SK-N-SH (cell line): ENCODE data around the gene LINC00237. TPM values are rescaled to one million over a fixed set of nuclear protein-coding genes. Genes with fewer than 3 reads are reported as not detected.

Experiments used
- CTCF ChIA-PET: fragments of 300-600, 350-600 bp; formaldehyde crosslinking; extraction: SDS; loops from one replicate; lab custom pipeline; 2021; lab: Yijun Ruan, JAX
- POLR2A ChIA-PET: fragments of 350-600 bp; sonication (Branson Sonifier 250); formaldehyde crosslinking; extraction: SDS; loops from one replicate; lab custom pipeline; 2020; ENCODE audit warnings: antibody characterized with exemption, inconsistent platforms; lab: Yijun Ruan, JAX
- DNase-seq: peaks from one replicate; pipeline ENCODE4 v3.0.0; 2012
- H2AFZ ChIP-seq: fragments of 200-600 bp; sonication (generic); 2 replicates; pipeline ENCODE4 v1.8.1; 2016; ENCODE audit warnings: antibody characterized with exemption, mild to moderate bottlenecking, low read depth
- H3F3A ChIP-seq: fragments of 200-600 bp; sonication (generic); replicated peaks from 2 replicates; pipeline ENCODE3; 2016; ENCODE audit warnings: antibody characterized with exemption, mild to moderate bottlenecking; ENCODE audit not compliant: insufficient read depth
- H3K27ac ChIP-seq, 2 experiments: fragments of 200-500 bp in 1 of 2; fragments of 200-600 bp in 1 of 2; sonication (Bioruptor generic) in 1 of 2; sonication (generic), shearing (Covaris generic) in 1 of 2; 2 replicates each; pipeline versions ENCODE4 v1.5.1 to v1.6.1; 2014 to 2016; ENCODE audit warnings: low read depth in 2 of 2, inconsistent platforms in 1 of 2, low read length in 1 of 2, mild to moderate bottlenecking in 1 of 2, mixed read lengths in 1 of 2
- H3K27me3 ChIP-seq: fragments of 200-600 bp; sonication (generic), shearing (Covaris generic); 2 replicates; pipeline ENCODE4 v1.6.1; 2016; ENCODE audit warnings: mixed run types; ENCODE audit not compliant: insufficient read depth
- H3K36me3 ChIP-seq, 2 experiments: fragments of 200-500 bp in 1 of 2; fragments of 200-600 bp in 1 of 2; sonication (Bioruptor generic) in 1 of 2; sonication (generic) in 1 of 2; replicated peaks in 1 of 2; 2 replicates each; pipeline versions ENCODE3 to v1.5.1; 2014 to 2016; ENCODE audit warnings: low read length in 1 of 2, mild to moderate bottlenecking in 1 of 2; ENCODE audit not compliant: insufficient read depth in 2 of 2, control insufficient read depth in 1 of 2
- H3K4me1 ChIP-seq, 2 experiments: fragments of 200-500 bp in 1 of 2; fragments of 200-600 bp in 1 of 2; sonication (Bioruptor generic) in 1 of 2; sonication (generic), shearing (Covaris generic) in 1 of 2; 2 replicates each; pipeline versions ENCODE4 v1.5.1 to v1.6.1; 2014 to 2016; ENCODE audit warnings: low read depth in 1 of 2, low read length in 1 of 2, mixed run types in 1 of 2; ENCODE audit not compliant: insufficient read depth in 2 of 2, control insufficient read depth in 1 of 2
- H3K4me2 ChIP-seq: fragments of 200-600 bp; sonication (generic), shearing (Covaris generic); 2 replicates; pipeline ENCODE4 v1.6.1; 2017; ENCODE audit warnings: mixed run types
- H3K4me3 ChIP-seq, 2 experiments: fragments of 200-500 bp in 1 of 2; fragments of 200-600 bp in 1 of 2; sonication (Bioruptor generic) in 1 of 2; sonication (generic), shearing (Covaris generic) in 1 of 2; 2 replicates each; pipeline versions ENCODE4 v1.5.1 to v1.8.1; 2014 to 2016; ENCODE audit warnings: low read depth in 2 of 2, inconsistent platforms in 1 of 2, low read length in 1 of 2, mild to moderate bottlenecking in 1 of 2, mixed read lengths in 1 of 2, moderate library complexity in 1 of 2
- H3K79me2 ChIP-seq: fragments of 200-600 bp; sonication (generic); 2 replicates; pipeline ENCODE4 v1.8.1; 2017; ENCODE audit warnings: mild to moderate bottlenecking; ENCODE audit not compliant: insufficient read depth
- H3K9ac ChIP-seq: fragments of 200-600 bp; sonication (generic); 2 replicates; pipeline ENCODE4 v1.6.1; 2017; ENCODE audit warnings: mixed run types
- H3K9me2 ChIP-seq: fragments of 200-600 bp; sonication (generic); 2 replicates; pipeline ENCODE4 v1.6.1; 2017; ENCODE audit warnings: mixed run types
- H3K9me3 ChIP-seq: fragments of 200-600 bp; sonication (generic); 2 replicates; pipeline ENCODE4 v1.6.1; 2017; ENCODE audit warnings: mixed run types, mild to moderate bottlenecking, moderate library complexity
- H4K20me1 ChIP-seq: fragments of 200-600 bp; sonication (generic); 2 replicates; pipeline ENCODE4 v1.6.1; 2017; ENCODE audit warnings: mild to moderate bottlenecking, mixed run types; ENCODE audit not compliant: insufficient read depth
- CHD2 ChIP-seq: fragments of 150-350 bp; IDR thresholded peaks from 2 replicates; pipeline ENCODE4 v1.6.1; 2018; ENCODE audit warnings: low read length; ENCODE audit not compliant: partially characterized antibody
- IRF3 ChIP-seq: fragments of 150-350 bp; IDR thresholded peaks from 2 replicates; pipeline ENCODE4 v1.6.1; 2016; ENCODE audit warnings: mild to moderate bottlenecking, low read depth, low read length
- JUND ChIP-seq: IDR thresholded peaks from 2 replicates; pipeline ENCODE4 v1.4.0; 2012
- NRF1 ChIP-seq: IDR thresholded peaks from 2 replicates; pipeline ENCODE4 v1.6.1; 2012; ENCODE audit warnings: low read depth, mild to moderate bottlenecking, low read length
- RCOR1 ChIP-seq: fragments of 150-350 bp; IDR thresholded peaks from 2 replicates; pipeline ENCODE4 v1.6.1; 2017; ENCODE audit warnings: antibody characterized with exemption, low read length
- SMC3 ChIP-seq: IDR thresholded peaks from 2 replicates; pipeline ENCODE4 v1.6.1; 2012; ENCODE audit warnings: low read depth, low read length, improper control_type of control experiment
- TAF1 ChIP-seq: IDR thresholded peaks from 2 replicates; pipeline ENCODE4 v1.6.1; 2012; ENCODE audit warnings: low read depth, mild to moderate bottlenecking, low read length, moderate library complexity, borderline replicate concordance
- TCF12 ChIP-seq: IDR thresholded peaks from 2 replicates; pipeline ENCODE4 v1.4.0; 2012
- USF1 ChIP-seq: IDR thresholded peaks from 2 replicates; pipeline ENCODE4 v1.4.0; 2012; ENCODE audit warnings: low read depth, borderline replicate concordance
- WGBS: methylation state at CpG from one replicate; pipeline ENCODE4 v1.1.6; 2017; ENCODE audit warnings: low lambda C conversion rate; 5-methylcytosine and 5-hydroxymethylcytosine counted together
- polyA plus RNA-seq, 3 experiments: library from polyadenylated mRNA; depleted of rRNA; stranded (reverse); fragments of >200 nt; gene quantifications; 2 replicates each; pipeline ENCODE4 v1.2.3, GENCODE V29; 2012
- TF ChIP-seq, protein P1 (sequence below): fragments of 150-350 bp; IDR thresholded peaks from 2 replicates; pipeline ENCODE4 v1.6.1; 2017; ENCODE audit warnings: antibody characterized with exemption, low read length, low read depth, borderline replicate concordance

The LINC00237 gene
- polyA plus RNA-seq, 1 of the 3 experiments (the other 2 are of a cell fraction) = not detected

DNA sequence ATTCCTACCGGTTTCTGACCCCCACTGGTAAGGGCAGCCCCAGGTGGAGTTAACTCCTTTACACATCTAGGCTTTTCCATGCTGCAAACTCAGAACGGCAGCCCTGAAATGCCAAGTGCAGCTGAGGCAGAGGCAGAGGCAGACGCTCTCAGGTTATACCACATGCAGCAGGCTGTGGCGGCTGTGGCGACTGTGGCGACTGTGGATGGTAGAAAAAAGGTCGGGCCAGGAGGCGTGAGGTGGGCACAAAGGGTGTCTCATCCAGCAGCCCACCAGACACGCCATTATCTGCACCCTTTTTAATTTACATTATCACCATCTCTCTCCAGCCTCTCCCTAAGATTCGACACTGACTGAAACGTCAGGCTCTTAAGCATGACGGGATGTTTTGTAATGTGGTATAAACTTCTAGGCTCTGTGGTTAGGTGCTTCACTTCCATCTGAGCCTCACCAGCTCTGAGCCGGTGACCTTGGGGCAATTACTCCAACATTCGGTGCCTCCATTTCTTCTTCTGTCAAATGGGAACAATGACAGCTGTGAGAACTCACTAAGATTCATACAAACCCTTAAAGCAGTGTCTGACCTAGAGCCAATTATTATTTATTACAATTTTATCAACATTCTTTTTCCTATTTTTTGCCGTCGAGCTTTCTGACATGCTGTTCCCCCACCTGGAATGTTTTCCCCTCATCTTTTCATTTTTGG is 27.9 kb upstream of the LINC00237 start:
- no peak overlapping the region for H3K9ac ChIP-seq
- H3K4me1 ChIP-seq = no peaks in the 10 kb centered on the region; a peak in 1 of 4 replicates
- H4K20me1 ChIP-seq = no peaks in the 10 kb centered on the region
- H3K27ac ChIP-seq = no peak overlapping the region
- H3K9me2 ChIP-seq = no peaks in the 10 kb centered on the region
- no peaks in the 10 kb centered on the region for H3K9me3 ChIP-seq
- no peak for TF ChIP-seq CHD2
- no peak for TF ChIP-seq USF1
- TF ChIP-seq TCF12 = no peak
- H3K27me3 ChIP-seq = no peaks in the 10 kb centered on the region
- no peaks in the 10 kb centered on the region for H3F3A ChIP-seq
- 89% methylated on average over 12 of the region's 16 CpGs for WGBS
- ChIA-PET POLR2A (no interaction called here), CTCF (no interaction called here)
- no peak for DNase-seq
- no peak overlapping the region for H3K4me3 ChIP-seq
- no peak overlapping the region for H2AFZ ChIP-seq
- H3K79me2 ChIP-seq = no peaks in the 10 kb centered on the region
- H3K4me2 ChIP-seq = no peak overlapping the region
- no peaks in the 10 kb centered on the region for H3K36me3 ChIP-seq

DNA sequence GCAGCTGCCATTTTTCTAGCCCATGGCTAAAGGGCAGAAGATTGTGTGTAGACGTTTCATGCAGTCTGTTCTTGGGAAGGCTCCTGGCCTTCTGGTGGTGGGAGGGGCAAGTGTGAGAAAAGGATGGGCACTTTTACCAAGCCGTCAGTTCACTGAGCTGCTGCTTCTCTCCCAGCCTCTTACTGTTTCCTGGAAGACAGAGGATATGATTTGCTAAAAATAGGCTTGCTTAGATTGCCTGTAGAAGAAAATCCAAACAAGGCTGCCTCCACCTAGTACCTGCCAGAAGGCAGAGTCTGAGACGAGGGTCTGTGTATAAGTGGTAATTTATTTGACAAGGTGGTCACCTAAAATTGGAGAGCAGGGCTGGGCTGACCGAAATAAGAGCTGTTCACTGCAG is 27.2 kb upstream of the LINC00237 start:
- POLR2A ChIA-PET = no interaction called here
- CTCF ChIA-PET = no interaction called here
- no peak for DNase-seq
- Histone ChIP-seq H3K27me3 (no peaks in the 10 kb centered on the region), H3F3A (no peaks in the 10 kb centered on the region), H3K4me2 (no peak overlapping the region), H3K36me3 (no peaks in the 10 kb centered on the region), H3K27ac (no peak overlapping the region), H3K9me3 (no peaks in the 10 kb centered on the region), H3K4me3 (no peak overlapping the region), H3K4me1 (no peaks in the 10 kb centered on the region; a peak in 2 of 4 replicates), H3K9ac (no peak overlapping the region), H3K79me2 (no peaks in the 10 kb centered on the region), H3K9me2 (no peaks in the 10 kb centered on the region), H2AFZ (no peak overlapping the region), H4K20me1 (no peaks in the 10 kb centered on the region)
- TF ChIP-seq RCOR1 (no peak), SMC3 (no peak), IRF3 (no peak), CHD2 (no peak), JUND (no peak), TAF1 (no peak), NRF1 (no peak)
- TF ChIP-seq, protein P1, sequence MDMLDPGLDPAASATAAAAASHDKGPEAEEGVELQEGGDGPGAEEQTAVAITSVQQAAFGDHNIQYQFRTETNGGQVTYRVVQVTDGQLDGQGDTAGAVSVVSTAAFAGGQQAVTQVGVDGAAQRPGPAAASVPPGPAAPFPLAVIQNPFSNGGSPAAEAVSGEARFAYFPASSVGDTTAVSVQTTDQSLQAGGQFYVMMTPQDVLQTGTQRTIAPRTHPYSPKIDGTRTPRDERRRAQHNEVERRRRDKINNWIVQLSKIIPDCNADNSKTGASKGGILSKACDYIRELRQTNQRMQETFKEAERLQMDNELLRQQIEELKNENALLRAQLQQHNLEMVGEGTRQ = no peak
- 68% methylated on average over 3 of the region's 4 CpGs for WGBS
